ENCODE measurements around the gene GPR62. TPM values are rescaled to one million over a fixed set of nuclear protein-coding genes. Genes with fewer than 3 reads are reported as not detected.

GPR62 gene
- total RNA-seq, 1 donor from 2014 or later, result not detected

DNA sequence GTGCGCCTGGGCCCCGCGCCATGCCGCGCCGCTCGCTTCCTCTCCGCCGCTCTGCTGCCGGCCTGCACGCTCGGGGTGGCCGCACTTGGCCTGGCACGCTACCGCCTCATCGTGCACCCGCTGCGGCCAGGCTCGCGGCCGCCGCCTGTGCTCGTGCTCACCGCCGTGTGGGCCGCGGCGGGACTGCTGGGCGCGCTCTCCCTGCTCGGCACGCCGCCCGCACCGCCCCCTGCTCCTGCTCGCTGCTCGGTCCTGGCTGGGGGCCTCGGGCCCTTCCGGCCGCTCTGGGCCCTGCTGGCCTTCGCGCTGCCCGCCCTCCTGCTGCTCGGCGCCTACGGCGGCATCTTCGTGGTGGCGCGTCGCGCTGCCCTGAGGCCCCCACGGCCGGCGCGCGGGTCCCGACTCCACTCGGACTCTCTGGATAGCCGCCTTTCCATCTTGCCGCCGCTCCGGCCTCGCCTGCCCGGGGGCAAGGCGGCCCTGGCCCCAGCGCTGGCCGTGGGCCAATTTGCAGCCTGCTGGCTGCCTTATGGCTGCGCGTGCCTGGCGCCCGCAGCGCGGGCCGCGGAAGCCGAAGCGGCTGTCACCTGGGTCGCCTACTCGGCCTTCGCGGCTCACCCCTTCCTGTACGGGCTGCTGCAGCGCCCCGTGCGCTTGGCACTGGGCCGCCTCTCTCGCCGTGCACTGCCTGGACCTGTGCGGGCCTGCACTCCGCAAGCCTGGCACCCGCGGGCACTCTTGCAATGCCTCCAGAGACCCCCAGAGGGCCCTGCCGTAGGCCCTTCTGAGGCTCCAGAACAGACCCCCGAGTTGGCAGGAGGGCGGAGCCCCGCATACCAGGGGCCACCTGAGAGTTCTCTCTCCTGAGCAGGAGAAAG is 951 bp downstream of the GPR62 start:
- Mint-ChIP-seq H3K9me3 (no peaks in the 10 kb centered on the region), H3K4me1 (no peaks in the 10 kb centered on the region), H3K27me3 (peaks cover 29% of the 10 kb centered on the region), H3K36me3 (ENCODE audit: low read depth) (peaks cover 3% of the 10 kb centered on the region), H3K27ac (no peak overlapping the region), H3K4me3 (no peak overlapping the region)
- peak; percentile 74 for DNase-seq
- intact Hi-C loops (cut with micrococcal nuclease), result no loop called here

DNA sequence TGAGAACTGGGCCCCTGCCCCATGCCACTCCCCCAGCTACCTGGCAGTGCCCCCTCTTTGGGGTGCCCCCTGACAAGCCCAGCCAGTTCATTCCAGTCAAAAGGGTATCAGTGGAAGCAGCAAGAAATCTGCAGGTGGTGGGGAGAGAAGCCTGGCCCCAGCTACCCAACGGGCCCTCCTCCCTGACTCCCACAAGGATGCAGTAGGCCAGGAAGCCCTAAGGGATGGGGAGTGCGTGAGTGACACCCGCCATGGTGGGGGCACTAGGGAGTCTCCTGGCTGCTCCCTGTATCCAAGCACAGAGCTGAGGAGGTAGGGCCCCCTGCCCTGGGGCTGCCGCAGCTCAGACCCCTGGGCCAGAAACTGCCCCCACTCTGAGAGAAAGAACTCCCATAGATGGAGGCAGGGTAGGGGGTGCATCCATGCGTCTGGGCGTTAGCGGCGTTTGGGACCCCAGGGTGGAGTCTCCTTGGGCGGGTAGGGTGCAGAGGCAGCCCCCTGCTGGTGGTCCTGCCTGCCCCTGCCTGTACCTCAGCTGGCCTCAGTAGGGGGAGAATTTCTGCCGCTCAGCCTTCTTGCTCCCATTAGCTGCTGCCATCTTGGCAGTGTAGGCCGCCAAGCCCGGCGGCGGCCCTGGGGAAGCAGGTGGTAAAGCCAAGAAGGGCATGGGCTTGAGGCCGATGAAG is 2.5 kb downstream of the GPR62 start:
- Mint-ChIP-seq H3K4me3 (no peak overlapping the region), H3K27ac (no peak overlapping the region), H3K4me1 (no peaks in the 10 kb centered on the region), H3K36me3 (ENCODE audit: low read depth) (peaks cover 3% of the 10 kb centered on the region), H3K27me3 (peaks cover 30% of the 10 kb centered on the region), H3K9me3 (no peaks in the 10 kb centered on the region)
- intact Hi-C loops (cut with micrococcal nuclease), result no loop called here
- no peak for DNase-seq

DNA sequence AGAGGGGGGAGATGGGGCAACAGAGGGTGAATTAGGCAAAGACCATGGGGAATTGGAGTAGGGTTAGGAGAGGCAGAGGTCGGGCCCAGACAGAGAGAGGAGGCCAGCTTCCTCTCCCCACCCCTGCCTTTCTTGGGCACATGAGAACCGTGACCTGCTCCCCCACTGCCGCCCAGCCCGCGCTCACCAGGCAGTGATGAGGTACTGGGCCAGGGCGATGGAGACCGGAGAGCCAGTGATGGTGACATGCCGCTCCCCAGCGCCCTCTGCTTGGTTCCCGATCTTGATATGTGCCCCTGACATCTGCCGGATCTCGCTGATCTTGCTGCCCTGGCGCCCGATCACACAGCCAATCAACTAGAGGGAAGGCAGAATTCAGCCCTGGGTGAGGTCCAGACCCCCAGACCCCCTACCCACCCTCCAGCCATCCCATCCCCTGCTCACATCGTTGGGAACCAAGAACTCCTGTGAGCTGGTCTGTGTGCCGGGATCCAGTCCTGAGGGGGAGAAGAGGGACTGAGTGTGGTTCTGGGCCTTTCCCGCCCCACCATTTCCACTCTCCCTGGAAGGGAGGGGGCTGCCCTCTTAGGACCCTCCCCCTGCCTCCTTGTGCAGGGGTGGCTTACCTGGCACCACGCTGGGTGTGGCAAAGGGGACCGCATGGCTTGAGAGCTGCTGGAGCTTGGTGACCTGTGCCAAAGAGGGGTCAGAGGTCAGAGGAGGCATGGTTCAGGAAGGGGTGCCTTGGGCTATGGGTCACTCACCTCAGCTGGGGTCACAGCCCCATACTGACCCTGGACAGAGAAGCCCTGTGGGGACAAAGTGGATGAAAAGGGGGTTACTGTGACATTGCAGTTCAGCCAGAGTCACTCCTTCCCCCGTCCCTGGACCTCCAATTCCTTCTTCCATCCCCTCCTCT is 3.7 kb downstream of the GPR62 start:
- Mint-ChIP-seq H3K4me1 (peaks cover 2% of the 10 kb centered on the region), H3K27me3 (peaks cover 19% of the 10 kb centered on the region), H3K4me3 (no peak overlapping the region), H3K36me3 (ENCODE audit: low read depth) (peaks cover 3% of the 10 kb centered on the region), H3K27ac (no peak overlapping the region), H3K9me3 (no peaks in the 10 kb centered on the region)
- intact Hi-C loops (cut with micrococcal nuclease), result no loop called here
- DNase-seq, result no peak

DNA sequence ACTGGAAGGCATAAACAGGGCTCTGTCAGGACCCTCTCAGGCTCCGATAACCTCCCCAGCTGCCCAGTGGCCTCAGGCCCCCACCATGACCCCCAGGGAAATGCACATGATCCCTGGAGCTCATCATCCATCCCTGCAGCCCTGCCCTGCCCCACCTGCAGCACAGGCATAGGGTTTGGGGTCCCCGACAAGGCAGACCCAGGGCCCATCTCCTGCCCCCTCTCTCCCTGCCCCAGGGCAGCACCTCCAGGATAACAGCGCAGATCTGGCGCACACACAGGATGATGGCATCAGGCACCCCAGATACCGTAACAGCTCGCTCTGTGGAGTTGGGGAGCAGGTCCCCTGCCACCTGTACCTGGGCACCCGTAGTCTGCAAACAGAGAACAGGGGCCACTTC is 4.5 kb downstream of the GPR62 start:
- Mint-ChIP-seq H3K9me3 (no peaks in the 10 kb centered on the region), H3K36me3 (ENCODE audit: low read depth) (peaks cover 3% of the 10 kb centered on the region), H3K27me3 (peaks cover 11% of the 10 kb centered on the region), H3K27ac (no peak overlapping the region), H3K4me1 (peaks cover 2% of the 10 kb centered on the region), H3K4me3 (no peak overlapping the region)
- no peak for DNase-seq
- intact Hi-C loops (cut with micrococcal nuclease), result no loop called here

DNA sequence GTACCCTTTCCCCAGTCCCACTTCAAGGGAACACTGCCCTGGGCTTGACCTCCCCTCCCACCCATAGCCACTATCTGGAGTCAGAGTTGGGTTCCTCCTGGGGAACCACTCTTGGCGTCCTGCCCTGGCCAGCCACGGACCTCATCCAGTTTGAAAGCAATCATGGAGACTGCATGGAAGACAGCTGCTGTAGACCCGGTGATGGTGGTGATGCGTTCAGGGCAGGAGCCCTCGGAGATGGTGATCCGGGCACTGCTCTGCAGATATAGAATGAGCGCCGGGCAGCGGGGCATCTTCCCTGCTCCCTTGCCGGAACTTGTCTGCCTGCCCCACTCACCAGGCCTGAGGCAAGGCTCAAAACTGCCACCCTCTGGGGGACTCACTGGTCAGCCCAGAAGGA is 5.2 kb downstream of the GPR62 start:
- intact Hi-C loops (cut with micrococcal nuclease), result no loop called here
- peaks cover 4% of the 10 kb centered on the region for H3K4me1 Mint-ChIP-seq
- peaks cover 6% of the 10 kb centered on the region for H3K27me3 Mint-ChIP-seq
- no peaks in the 10 kb centered on the region for H3K9me3 Mint-ChIP-seq
- H3K36me3 Mint-ChIP-seq (ENCODE audit: low read depth), result peaks cover 3% of the 10 kb centered on the region
- H3K4me3 Mint-ChIP-seq, result no peak overlapping the region
- no peak for DNase-seq
- no peak overlapping the region for H3K27ac Mint-ChIP-seq

DNA sequence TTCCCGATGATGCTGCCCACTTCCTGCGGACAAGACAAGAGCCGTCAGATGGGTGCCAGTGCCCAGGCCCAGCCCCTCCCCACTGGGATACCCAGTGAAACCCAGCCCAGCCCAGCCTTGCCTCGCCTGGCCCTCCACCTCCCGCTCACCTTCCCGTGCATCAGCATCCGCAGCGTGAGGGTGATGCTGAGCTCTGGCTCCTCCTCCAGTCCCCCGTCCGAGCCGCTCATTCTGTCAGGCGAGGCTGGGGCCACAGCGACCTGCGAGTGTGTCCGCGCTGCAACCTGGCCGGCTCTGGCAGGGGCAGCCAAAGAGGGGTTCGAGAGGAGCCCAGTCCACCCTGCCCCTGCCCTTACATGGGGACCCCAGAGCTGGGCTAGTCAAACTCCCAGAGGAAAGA is 5.8 kb downstream of the GPR62 start:
- no peak for DNase-seq
- H3K9me3 Mint-ChIP-seq, result no peaks in the 10 kb centered on the region

DNA sequence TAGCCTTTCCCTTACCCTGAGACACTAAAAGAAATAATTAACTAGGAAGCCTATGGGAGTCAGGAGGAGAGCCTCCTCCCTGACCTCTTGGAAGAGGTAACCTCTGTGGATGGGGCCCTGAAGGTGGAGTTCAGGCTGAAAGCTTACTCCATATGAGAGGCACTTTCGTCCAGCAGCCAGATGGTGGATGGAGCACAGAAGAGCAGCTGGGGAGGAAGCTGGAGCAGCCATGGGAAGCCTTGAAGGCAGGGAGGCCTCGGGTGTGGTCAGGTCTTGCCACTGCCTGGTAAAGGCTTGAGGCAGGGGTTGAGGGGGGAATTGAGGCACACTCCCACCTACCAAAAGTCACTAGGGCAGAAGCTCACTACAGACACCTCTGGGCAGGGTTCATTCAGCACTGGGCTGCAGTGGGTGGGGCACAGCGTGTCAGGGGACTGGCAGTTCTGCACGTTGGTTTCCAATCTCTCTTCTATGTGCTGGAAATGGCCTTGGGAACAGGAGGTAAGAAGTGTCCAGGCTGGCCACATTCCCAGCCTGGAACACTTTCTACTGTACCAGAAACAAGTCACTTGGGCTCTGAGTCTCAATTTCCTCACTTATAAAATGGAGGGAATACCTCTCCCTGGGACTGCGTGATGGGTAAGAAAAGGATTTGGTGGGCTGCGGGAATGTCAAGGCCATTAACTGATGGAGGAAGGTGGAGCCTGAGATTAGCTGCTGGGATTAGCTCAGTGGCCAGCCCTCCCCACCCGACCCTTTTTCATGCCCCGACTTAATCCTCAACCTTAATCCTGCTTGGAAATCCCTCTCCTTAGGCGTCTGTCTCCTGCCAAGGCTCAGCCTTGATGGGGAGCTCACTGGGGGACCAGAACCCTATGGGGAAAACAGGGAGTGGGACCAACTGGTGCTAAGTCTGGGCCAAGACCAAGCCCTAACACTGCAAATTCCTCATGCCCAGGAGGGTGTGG is 6.7 kb downstream of the GPR62 start:
- Mint-ChIP-seq H3K27me3 (peaks cover 5% of the 10 kb centered on the region), H3K4me1 (peaks cover 9% of the 10 kb centered on the region), H3K9me3 (no peaks in the 10 kb centered on the region), H3K36me3 (ENCODE audit: low read depth) (peaks cover 3% of the 10 kb centered on the region), H3K27ac (no peak overlapping the region), H3K4me3 (no peak overlapping the region)
- DNase-seq, result no peak
- intact Hi-C loops (cut with micrococcal nuclease), result no loop called here

More for the DNA sequence above, 5.8 kb downstream of the GPR62 start:
- intact Hi-C loops (cut with micrococcal nuclease), result no loop called here
- H3K27me3 Mint-ChIP-seq, result peaks cover 7% of the 10 kb centered on the region
- H3K4me1 Mint-ChIP-seq, result peaks cover 9% of the 10 kb centered on the region
- peaks cover 3% of the 10 kb centered on the region for H3K36me3 Mint-ChIP-seq (ENCODE audit: low read depth)
- no peak overlapping the region for H3K4me3 Mint-ChIP-seq
- H3K27ac Mint-ChIP-seq, result no peak overlapping the region

DNA sequence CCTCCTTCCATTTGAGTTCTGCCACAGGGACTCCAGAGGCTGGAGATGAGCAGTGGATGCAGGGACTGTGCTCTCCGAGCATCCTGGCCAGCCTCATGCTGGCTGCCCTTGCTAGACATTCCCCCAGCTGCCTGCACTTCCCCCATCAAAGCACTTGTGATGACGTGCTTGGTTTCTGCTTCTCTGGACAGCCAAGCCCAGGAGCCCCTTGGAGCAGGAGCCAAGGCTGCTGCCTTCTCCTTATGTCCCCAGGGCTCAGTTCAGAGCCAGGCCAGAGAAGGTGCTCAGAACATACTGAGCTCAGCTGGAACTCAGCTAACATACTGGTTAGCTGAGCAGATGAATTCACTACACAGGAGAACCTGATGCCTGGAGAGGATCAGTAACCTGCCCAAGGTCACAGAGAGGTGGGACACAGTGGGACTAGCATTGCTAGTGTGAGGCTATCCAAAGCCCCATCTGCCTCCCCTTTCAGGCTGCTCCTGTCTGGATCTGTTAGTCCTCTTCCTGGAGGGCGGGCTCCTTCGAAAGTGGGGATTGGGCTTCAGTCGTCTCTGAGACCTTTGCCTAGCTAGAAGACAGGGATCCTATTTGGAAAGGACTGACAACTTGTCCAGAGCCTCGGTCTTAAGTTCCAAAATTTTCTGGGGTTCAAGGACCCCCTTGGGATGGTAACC is 7.8 kb downstream of the GPR62 start:
- peaks cover 11% of the 10 kb centered on the region for H3K4me1 Mint-ChIP-seq

DNA sequence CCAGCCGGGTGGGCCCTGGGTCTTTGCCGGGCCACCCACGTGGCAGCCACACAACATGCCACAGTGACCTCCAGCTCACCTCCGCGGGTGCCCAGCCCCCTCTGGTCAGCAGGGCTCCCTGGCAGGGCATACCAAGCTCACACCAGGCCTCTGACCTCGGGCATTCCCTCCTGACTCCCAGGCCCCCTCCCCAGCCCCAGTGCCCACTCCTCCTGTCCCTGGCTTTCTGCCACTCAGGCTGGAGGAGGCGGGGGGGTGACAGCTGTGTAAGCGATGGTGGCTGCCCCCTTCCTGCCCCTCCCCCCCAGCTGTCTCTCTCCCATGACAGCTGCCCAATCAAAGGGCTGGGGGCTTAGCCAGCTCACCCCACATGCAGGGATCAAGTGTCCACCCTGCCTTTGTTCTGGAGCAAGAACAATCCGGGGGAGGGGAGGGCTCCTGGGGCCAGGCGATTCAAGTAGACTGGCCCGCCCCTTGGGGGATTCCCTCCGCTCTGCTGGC is 8.8 kb downstream of the GPR62 start:
- Mint-ChIP-seq H3K4me3 (no peak overlapping the region), H3K4me1 (peaks cover 11% of the 10 kb centered on the region), H3K9me3 (no peaks in the 10 kb centered on the region), H3K27me3 (peaks cover 5% of the 10 kb centered on the region), H3K36me3 (ENCODE audit: low read depth) (no peaks in the 10 kb centered on the region), H3K27ac (no peak overlapping the region)
- intact Hi-C loops (cut with micrococcal nuclease), result no loop called here
- no peak for DNase-seq

More for the DNA sequence above, 7.8 kb downstream of the GPR62 start:
- Mint-ChIP-seq H3K36me3 (ENCODE audit: low read depth) (peaks cover 3% of the 10 kb centered on the region), H3K27me3 (peaks cover 5% of the 10 kb centered on the region), H3K9me3 (no peaks in the 10 kb centered on the region), H3K27ac (no peak overlapping the region), H3K4me3 (no peak overlapping the region)
- intact Hi-C loops (cut with micrococcal nuclease), result no loop called here
- DNase-seq, result no peak

DNA sequence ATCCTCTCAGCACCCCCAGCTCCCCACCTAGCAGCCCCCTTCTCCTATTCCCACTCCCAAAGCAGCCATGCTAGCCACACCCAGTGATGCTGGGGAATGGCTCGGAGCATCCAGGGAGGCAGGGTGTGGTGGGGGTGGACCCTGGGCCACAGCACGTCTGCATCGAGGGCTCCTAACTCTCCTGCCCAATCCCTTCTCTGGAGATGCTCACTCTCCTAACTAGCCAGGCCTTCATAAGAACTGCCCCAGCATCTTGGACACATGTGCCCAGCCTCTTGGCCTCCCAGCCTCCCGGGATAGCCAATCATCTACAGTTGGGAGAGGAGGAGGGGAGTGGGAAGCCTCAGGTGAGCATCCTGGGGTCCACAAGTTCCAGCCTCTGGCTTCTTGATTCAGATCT is 9.3 kb downstream of the GPR62 start:
- peaks cover 11% of the 10 kb centered on the region for H3K4me1 Mint-ChIP-seq
- no peak overlapping the region for H3K4me3 Mint-ChIP-seq
- no peaks in the 10 kb centered on the region for H3K9me3 Mint-ChIP-seq
- intact Hi-C loops (cut with micrococcal nuclease), result no loop called here
- no peak for DNase-seq
- H3K27me3 Mint-ChIP-seq, result peaks cover 5% of the 10 kb centered on the region
- no peaks in the 10 kb centered on the region for H3K36me3 Mint-ChIP-seq (ENCODE audit: low read depth)
- no peak overlapping the region for H3K27ac Mint-ChIP-seq

DNA sequence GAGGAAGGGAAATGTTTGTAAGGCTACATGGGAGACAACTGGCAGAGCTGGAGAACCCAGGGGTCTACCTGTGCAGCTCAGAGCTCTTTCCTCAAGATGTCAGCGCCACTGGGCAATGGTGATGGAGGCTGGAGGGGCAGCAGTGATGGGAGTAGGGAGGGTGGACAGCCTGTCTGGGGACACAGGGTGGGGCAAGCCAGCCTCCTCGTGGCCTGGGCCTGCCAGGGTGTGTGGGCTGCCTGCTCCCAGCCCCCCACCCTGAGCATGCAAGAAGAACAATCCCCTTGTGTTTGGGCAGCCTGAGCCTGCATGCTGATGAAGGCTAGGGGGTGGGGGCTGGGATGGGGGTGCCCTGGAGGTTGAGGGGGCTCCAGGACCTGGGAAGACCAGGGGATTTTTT is 10.8 kb downstream of the GPR62 start:
- DNase-seq, result no peak
- Mint-ChIP-seq H3K36me3 (ENCODE audit: low read depth) (peaks cover 2% of the 10 kb centered on the region), H3K9me3 (no peaks in the 10 kb centered on the region), H3K4me1 (peaks cover 11% of the 10 kb centered on the region), H3K4me3 (peak overlapping the region; percentile 87), H3K27me3 (peaks cover 5% of the 10 kb centered on the region), H3K27ac (no peak overlapping the region)
- intact Hi-C loops (cut with micrococcal nuclease), result no loop called here

DNA sequence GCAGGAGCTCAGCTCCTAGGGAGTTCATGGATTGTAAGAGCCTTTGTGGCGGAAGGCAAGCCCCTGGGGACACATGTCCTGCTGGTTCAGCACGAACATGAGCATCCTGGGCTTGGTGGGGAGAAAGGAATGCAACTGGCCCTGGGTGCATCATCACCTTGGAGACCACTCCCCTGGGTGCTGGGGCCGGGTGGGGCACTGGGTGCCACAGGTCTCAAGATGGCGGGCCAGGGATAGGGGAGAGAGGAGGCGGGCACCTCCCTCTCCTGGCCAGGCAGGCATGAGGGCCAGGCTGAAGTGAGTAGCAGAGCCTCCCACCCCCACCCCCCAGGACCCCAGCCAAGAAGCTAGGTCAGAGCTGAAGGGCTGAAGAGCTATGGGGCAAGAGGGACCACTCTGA is 11.3 kb downstream of the GPR62 start:
- no peak for DNase-seq
- Mint-ChIP-seq H3K4me1 (peaks cover 11% of the 10 kb centered on the region), H3K36me3 (ENCODE audit: low read depth) (peaks cover 2% of the 10 kb centered on the region), H3K27me3 (peaks cover 4% of the 10 kb centered on the region), H3K27ac (peak overlapping the region; percentile 75), H3K4me3 (peak overlapping the region; percentile 87), H3K9me3 (no peaks in the 10 kb centered on the region)
- intact Hi-C loops (cut with micrococcal nuclease), result no loop called here
